Measurements from ENCODE around the gene C22orf42.
"Not testable (repeated sequence)": the region's sequence is repeated elsewhere in the genome, so short reads cannot be mapped to it uniquely, and the experiment has no call there.

Gene C22orf42

GRCh38 chr22:32199961-32200360, 40.9 kb upstream of the C22orf42 start:
- ATAC-seq (ENCODE audit: low read depth) (no peak), DNase-seq (ENCODE audit: low spot score in 2 of 2) (peak in 1 of 2 donors; percentile 7)
- H3K4me3 Mint-ChIP-seq: no peak overlapping the region
- H3K27ac Mint-ChIP-seq: no peak overlapping the region
- peaks cover 1% of the 10 kb centered on the region for H3K9me3 Mint-ChIP-seq
- H3K27me3 Mint-ChIP-seq: peaks cover 27% of the 10 kb centered on the region
- H3K4me1 Mint-ChIP-seq: no peaks in the 10 kb centered on the region
- H3K36me3 Mint-ChIP-seq: no peaks in the 10 kb centered on the region

- no peak for ATAC-seq (ENCODE audit: low read depth)
- H3K27me3 Mint-ChIP-seq: peaks cover 25% of the 10 kb centered on the region
- H3K36me3 Mint-ChIP-seq: no peaks in the 10 kb centered on the region
- no peak overlapping the region for H3K4me3 Mint-ChIP-seq
- peaks cover 1% of the 10 kb centered on the region for H3K9me3 Mint-ChIP-seq
- H3K4me1 Mint-ChIP-seq: no peaks in the 10 kb centered on the region
- H3K27ac Mint-ChIP-seq: no peak overlapping the region
- DNase-seq (ENCODE audit: low spot score in 2 of 2): peak in 1 of 2 donors; percentile 3
Measured at GRCh38 chr22:32199341-32199740, 40.2 kb upstream of the C22orf42 start.

DNA sequence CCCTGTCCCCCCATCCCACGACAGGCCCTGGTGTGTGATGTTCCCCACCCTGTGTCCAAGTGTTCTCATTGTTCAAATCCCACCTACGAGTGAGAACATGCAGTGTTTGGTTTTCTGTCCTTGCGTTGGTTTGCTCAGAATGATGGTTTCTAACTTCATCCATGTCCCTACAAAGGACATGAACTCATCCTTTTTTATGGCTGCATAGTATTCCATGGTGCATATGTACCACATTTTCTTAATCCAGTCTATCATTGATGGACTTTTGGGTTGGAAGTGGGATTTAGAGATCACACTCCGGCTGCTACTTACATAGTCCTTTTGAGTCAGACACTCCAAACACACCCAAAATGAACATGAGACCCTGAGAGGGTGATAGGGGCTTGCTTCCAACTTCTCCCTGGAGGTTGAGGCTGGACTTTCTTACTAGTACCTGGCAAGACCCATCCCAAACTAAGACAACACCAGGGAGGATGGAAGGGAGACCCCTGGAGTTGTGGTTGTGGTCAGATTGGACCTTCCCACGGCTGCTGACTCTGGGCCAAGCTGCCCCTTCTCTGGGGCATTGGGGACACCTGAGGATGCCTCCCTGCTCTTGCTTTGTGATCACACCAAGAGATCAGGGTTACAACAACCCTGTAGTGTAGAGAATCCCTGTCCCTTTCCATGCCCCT, 38.6 kb upstream of the C22orf42 start:
- not testable (repeated sequence) for H3K4me3 Mint-ChIP-seq; H3K4me1 Mint-ChIP-seq; ATAC-seq (ENCODE audit: low read depth); H3K9me3 Mint-ChIP-seq; H3K36me3 Mint-ChIP-seq; H3K27ac Mint-ChIP-seq
- DNase-seq (ENCODE audit: low spot score in 2 of 2): peak in 1 of 2 donors; percentile 5
- H3K27me3 Mint-ChIP-seq: peaks cover 21% of the 10 kb centered on the region

DNA sequence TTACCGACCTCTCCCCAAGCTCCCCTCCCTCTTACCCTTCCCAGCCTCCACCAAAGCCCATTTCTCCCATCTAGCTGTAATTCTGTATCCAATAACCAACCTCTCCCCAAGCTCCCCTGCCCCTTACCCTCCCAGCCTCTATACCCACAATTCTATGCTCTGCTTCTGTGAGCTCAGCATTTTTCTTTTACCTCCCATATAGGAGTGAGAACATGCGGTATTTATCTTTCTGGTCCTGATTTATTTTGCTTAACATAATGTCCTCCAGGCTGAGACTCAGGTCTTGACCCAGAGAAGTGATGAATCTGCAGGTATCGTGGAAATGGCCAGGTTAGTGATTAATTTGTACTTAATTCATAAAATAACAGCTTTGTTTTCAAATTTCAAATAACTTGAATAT, 36.8 kb upstream of the C22orf42 start:
- not testable (repeated sequence) for H3K9me3 Mint-ChIP-seq; ATAC-seq (ENCODE audit: low read depth); H3K27ac Mint-ChIP-seq; H3K4me1 Mint-ChIP-seq; DNase-seq (ENCODE audit: low spot score in 2 of 2); H3K36me3 Mint-ChIP-seq; H3K4me3 Mint-ChIP-seq
- H3K27me3 Mint-ChIP-seq: peaks cover 20% of the 10 kb centered on the region

- H3K27me3 Mint-ChIP-seq: peaks cover 15% of the 10 kb centered on the region
- H3K27ac Mint-ChIP-seq; H3K4me1 Mint-ChIP-seq; ATAC-seq (ENCODE audit: low read depth); DNase-seq (ENCODE audit: low spot score in 2 of 2); H3K4me3 Mint-ChIP-seq; H3K9me3 Mint-ChIP-seq; H3K36me3 Mint-ChIP-seq: not testable (repeated sequence)
Measured at GRCh38 chr22:32193346-32193745, 34.2 kb upstream of the C22orf42 start.

DNA sequence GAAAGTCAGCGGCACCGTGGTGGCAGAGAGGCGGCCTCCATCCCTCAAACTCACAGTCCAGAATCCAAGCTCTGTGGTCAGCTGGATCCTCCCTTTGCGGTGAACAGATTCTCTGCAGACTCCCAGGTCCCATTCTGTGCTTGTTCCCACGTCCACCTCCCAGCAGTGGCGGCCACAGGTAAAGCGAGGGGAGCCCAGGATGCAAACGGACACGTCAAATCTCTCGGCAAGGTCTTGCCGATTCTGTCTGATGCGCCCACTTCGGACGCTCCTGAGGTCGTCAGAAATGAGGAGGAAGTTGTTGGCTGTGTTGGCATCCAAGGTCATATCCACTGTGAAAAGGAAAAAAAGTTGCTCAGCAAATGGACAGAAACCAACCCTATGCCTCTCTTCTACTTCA, 31.9 kb upstream of the C22orf42 start:
- H3K4me3 Mint-ChIP-seq; H3K4me1 Mint-ChIP-seq; H3K27ac Mint-ChIP-seq; H3K36me3 Mint-ChIP-seq; H3K9me3 Mint-ChIP-seq; DNase-seq (ENCODE audit: low spot score in 2 of 2); ATAC-seq (ENCODE audit: low read depth): not testable (repeated sequence)
- H3K27me3 Mint-ChIP-seq: peaks cover 17% of the 10 kb centered on the region

- DNase-seq (ENCODE audit: low spot score in 2 of 2): no peak
- ATAC-seq (ENCODE audit: low read depth): no peak
- no peaks in the 10 kb centered on the region for H3K9me3 Mint-ChIP-seq
- no peak overlapping the region for H3K27ac Mint-ChIP-seq
- no peak overlapping the region for H3K4me3 Mint-ChIP-seq
- peaks cover 12% of the 10 kb centered on the region for H3K27me3 Mint-ChIP-seq
- no peaks in the 10 kb centered on the region for H3K36me3 Mint-ChIP-seq
- no peaks in the 10 kb centered on the region for H3K4me1 Mint-ChIP-seq
Measured at GRCh38 chr22:32185821-32186220, 26.7 kb upstream of the C22orf42 start.

- no peak overlapping the region for H3K27ac Mint-ChIP-seq
- no peaks in the 10 kb centered on the region for H3K9me3 Mint-ChIP-seq
- H3K27me3 Mint-ChIP-seq: peaks cover 14% of the 10 kb centered on the region
Measured at GRCh38 chr22:32183625-32184024, 24.5 kb upstream of the C22orf42 start.

DNA sequence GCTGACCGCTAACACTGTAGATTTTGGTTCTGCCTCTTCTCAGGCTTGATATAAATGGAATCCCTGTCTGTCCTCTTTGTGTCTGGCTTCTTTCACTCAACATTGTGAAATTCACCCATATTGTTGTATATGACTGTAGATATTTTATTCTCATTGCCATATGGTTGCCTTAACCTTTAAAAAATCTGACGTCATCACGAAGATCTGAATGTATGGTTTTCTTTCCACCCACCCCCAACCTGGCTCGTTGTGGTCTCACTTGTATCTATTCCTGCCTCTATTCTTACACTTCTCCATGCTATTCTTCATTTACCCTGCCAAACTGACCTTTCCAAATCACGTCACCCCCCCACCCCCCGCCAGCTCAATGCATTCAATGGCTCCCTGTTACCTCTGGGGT, 21.9 kb upstream of the C22orf42 start:
- ATAC-seq (ENCODE audit: low read depth): no peak
- Mint-ChIP-seq H3K36me3 (no peaks in the 10 kb centered on the region), H3K4me3 (no peak overlapping the region), H3K27ac (no peak overlapping the region), H3K9me3 (no peaks in the 10 kb centered on the region), H3K27me3 (peaks cover 10% of the 10 kb centered on the region), H3K4me1 (no peaks in the 10 kb centered on the region)
- DNase-seq (ENCODE audit: low spot score in 2 of 2): no peak

More at GRCh38 chr22:32183625-32184024, 24.5 kb upstream of the C22orf42 start:
- H3K4me3 Mint-ChIP-seq: no peak overlapping the region
- DNase-seq (ENCODE audit: low spot score in 2 of 2) (no peak), ATAC-seq (ENCODE audit: low read depth) (no peak)
- no peaks in the 10 kb centered on the region for H3K36me3 Mint-ChIP-seq
- no peaks in the 10 kb centered on the region for H3K4me1 Mint-ChIP-seq

DNA sequence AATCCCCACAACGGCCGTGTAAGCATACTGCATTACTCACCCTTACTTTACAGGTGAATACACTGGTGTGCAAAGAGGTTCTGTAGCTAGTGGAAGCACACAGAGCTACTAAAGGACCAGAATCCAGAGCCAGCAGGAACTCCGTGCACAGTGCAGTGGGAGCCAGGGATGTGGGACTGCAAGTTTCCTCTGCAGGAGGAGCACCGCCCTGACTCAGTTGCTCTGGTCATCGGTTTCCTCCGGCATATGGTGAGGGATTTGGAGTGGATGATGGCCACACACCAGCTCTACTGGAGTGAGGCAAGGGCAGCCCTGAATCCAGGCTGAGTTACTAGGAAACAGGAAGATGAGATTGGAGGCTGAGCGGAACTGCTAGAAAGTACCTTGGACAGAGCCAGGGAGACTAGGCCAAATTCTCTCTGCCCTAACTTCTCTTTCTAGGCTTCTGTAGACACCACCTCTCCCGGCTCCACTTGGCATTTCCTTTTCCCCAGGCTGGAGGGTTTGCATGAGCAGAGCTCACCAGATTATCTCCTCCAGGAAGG, 18.2 kb upstream of the C22orf42 start:
- no peak for DNase-seq (ENCODE audit: low spot score in 2 of 2)
- peaks cover 11% of the 10 kb centered on the region for H3K27me3 Mint-ChIP-seq
- H3K36me3 Mint-ChIP-seq: no peaks in the 10 kb centered on the region
- no peaks in the 10 kb centered on the region for H3K9me3 Mint-ChIP-seq
- ATAC-seq (ENCODE audit: low read depth): no peak
- H3K27ac Mint-ChIP-seq: no peak overlapping the region
- no peaks in the 10 kb centered on the region for H3K4me1 Mint-ChIP-seq
- H3K4me3 Mint-ChIP-seq: no peak overlapping the region

DNA sequence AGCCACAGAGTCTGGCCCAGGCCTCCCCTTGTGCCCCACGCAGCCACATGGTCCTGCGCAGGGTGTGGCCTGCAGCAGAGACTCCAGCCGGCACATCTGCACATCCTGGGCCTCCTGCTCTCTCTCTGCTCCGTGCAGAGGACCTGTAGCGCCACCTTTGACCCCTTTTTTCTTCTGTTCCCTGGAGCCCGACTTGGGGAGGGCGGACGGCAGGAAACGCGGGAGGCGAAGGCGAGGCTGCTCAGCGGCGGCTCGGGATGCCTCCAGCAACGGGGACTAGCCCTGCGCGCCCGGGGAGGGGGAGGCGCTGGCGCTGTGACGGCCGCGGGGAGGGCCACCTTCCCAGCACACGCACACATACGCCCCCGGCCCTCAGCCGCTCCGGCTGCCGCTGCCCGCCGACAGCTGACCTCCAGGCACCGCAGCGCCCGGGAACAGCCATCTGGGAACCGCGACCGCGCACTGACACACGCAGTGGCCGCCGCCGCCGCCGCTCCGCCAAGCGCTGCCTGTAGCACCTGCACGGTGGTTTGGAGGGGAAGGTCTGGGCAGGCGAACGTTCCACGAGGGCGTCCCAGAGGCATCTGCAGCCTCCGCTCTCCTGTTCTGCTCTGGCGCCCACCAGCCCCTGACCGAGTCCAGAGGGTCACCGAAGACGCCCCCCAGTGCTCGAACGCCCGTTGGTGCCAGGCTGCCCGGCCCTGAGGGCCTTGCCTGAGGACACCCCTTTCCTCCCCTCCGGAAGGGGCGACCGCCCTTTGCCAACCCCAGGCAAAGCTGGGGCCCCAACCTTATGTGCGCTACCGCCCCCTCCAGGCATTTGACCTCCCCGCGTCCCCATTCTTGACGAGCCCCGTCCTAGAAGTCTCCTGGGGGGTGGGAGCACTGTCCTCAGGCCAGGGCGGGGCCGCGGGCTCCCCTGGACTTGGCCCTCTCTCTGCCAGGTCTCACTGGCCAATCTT, 16.9 kb upstream of the C22orf42 start:
- ATAC-seq (ENCODE audit: low read depth) (no peak), DNase-seq (ENCODE audit: low spot score in 2 of 2) (no peak)
- Mint-ChIP-seq H3K4me3 (no peak overlapping the region), H3K4me1 (no peaks in the 10 kb centered on the region), H3K27me3 (peaks cover 11% of the 10 kb centered on the region), H3K9me3 (no peaks in the 10 kb centered on the region), H3K27ac (no peak overlapping the region), H3K36me3 (no peaks in the 10 kb centered on the region)

GRCh38 chr22:32175115-32175514, 16.0 kb upstream of the C22orf42 start:
- no peak overlapping the region for H3K4me3 Mint-ChIP-seq
- H3K36me3 Mint-ChIP-seq: no peaks in the 10 kb centered on the region
- DNase-seq (ENCODE audit: low spot score in 2 of 2): no peak
- H3K27ac Mint-ChIP-seq: no peak overlapping the region
- peaks cover 11% of the 10 kb centered on the region for H3K27me3 Mint-ChIP-seq
- ATAC-seq (ENCODE audit: low read depth): no peak
- no peaks in the 10 kb centered on the region for H3K9me3 Mint-ChIP-seq
- H3K4me1 Mint-ChIP-seq: no peaks in the 10 kb centered on the region

- Mint-ChIP-seq H3K27ac (no peak overlapping the region), H3K9me3 (no peaks in the 10 kb centered on the region), H3K4me3 (no peak overlapping the region), H3K36me3 (no peaks in the 10 kb centered on the region), H3K4me1 (no peaks in the 10 kb centered on the region), H3K27me3 (peaks cover 7% of the 10 kb centered on the region)
- ATAC-seq (ENCODE audit: low read depth): no peak
- DNase-seq (ENCODE audit: low spot score in 2 of 2): no peak
Measured at GRCh38 chr22:32165681-32166080, 6.6 kb upstream of the C22orf42 start.

DNA sequence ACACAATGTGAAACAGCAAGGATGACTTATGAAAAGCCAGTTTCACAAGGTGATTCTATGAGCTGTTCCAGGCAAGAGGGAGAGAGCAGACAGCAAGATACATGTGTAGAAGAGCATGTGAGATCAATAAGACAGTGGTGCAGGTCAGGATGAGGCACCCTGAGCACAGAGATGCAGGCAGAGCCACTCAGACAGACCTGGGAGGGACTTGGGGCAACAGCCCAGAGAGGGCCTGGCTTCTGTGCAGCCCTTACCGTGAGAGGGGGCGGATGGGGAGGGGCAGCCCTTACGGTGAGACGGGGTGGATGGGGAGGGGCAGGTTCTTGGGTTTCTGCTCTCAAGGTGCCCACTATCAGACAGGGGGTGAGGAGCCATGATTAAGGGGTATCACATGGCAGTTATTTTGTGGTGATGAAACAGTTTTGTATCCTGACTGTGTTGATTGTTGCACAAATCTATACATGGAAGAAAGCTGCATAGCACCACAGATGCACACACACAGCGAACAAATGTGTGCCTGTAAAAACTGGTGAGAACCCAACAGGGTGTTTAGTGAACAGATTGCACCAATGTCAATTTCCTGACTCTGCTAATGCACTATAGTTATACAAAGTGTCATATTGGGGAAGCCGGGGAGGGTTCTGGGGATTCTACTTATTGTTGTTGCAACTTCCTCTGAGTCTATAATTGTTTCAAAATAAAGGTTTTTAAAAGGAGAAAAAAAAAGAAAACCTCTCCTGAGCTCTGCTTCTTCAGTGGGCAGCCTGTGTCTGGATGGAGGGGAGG, 5.2 kb upstream of the C22orf42 start:
- DNase-seq (ENCODE audit: low spot score in 2 of 2): no peak
- H3K4me3 Mint-ChIP-seq: no peak overlapping the region
- peaks cover 7% of the 10 kb centered on the region for H3K27me3 Mint-ChIP-seq
- no peak overlapping the region for H3K27ac Mint-ChIP-seq
- H3K4me1 Mint-ChIP-seq: no peaks in the 10 kb centered on the region
- ATAC-seq (ENCODE audit: low read depth): no peak
- no peaks in the 10 kb centered on the region for H3K36me3 Mint-ChIP-seq
- H3K9me3 Mint-ChIP-seq: no peaks in the 10 kb centered on the region
